ENCODE data around the gene ZNF90. TPM values are rescaled to one million over a fixed set of nuclear protein-coding genes. Genes with fewer than 3 reads are reported as not detected.

Gene ZNF90
- polyA plus RNA-seq, 3 donors: 0.45 to 1.4 (median 0.48) TPM

Other genes with a start within 250 kb of the ZNF90 start
- 1 to 10 TPM; 2.1 to 3.2 (median 2.3) TPM for gene ZNF253, start 212.1 kb upstream of the ZNF90 start, polyA plus RNA-seq
- gene ZNF93, start 177.1 kb upstream of the ZNF90 start, polyA plus RNA-seq: 1 to 10 TPM; 1.3 to 5.0 (median 1.7) TPM
- gene ZNF682, start 38.5 kb upstream of the ZNF90 start, polyA plus RNA-seq: 1 to 10 TPM in 2 of 3 donors, under 1 TPM in 1; 0.83 to 2.1 (median 1.4) TPM
- 1 to 10 TPM; 1.4 to 2.9 (median 2.5) TPM for gene ZNF486, start 89.2 kb downstream of the ZNF90 start, polyA plus RNA-seq

Measured in adipose tissue (tissue), 3 donors.